Mesenchymal stem cell (in vitro differentiated cells and primary cell): ENCODE measurements around the gene DZIP1.
A peak's percentile ranks its signal among the peaks of the same experiment; 100 is the strongest.

ENCODE experiments used
- DNase-seq: peaks from one replicate; pipeline ENCODE4 v3.0.0-alpha.2; 2013
- H2AFZ ChIP-seq: one replicate; pipeline ENCODE4 v1.6.1; 2013; ENCODE audit warnings: low read depth, mild to moderate bottlenecking, control low read depth, inconsistent platforms, low read length, moderate library complexity
- H2AK5ac ChIP-seq: 2 replicates; pipeline ENCODE4 v1.6.1; 2013; ENCODE audit warnings: low read length, moderate library complexity, mild to moderate bottlenecking, inconsistent platforms; ENCODE audit not compliant: severe bottlenecking
- H2BK120ac ChIP-seq: one replicate; pipeline ENCODE4 v1.6.1; 2013; ENCODE audit warnings: low read depth, mild to moderate bottlenecking, inconsistent platforms, low read length, moderate library complexity
- H2BK12ac ChIP-seq, 2 experiments: one replicate each; pipeline ENCODE4 v1.6.1; 2013; ENCODE audit warnings: inconsistent platforms in 2 of 2, low read length in 2 of 2, mild to moderate bottlenecking in 2 of 2, moderate library complexity in 2 of 2, control low read depth in 1 of 2
- H2BK15ac ChIP-seq: one replicate; pipeline ENCODE4 v1.6.1; 2013; ENCODE audit warnings: mild to moderate bottlenecking, low read depth, inconsistent platforms; ENCODE audit not compliant: poor library complexity, severe bottlenecking
- H2BK5ac ChIP-seq: 2 replicates; pipeline ENCODE4 v1.6.1; 2013; ENCODE audit warnings: low read depth, mild to moderate bottlenecking, low read length, control low read depth, inconsistent platforms; ENCODE audit not compliant: poor library complexity, severe bottlenecking
- H3K14ac ChIP-seq, 2 experiments: one replicate each; pipeline ENCODE4 v1.6.1; 2013; ENCODE audit warnings: inconsistent platforms in 2 of 2, low read length in 2 of 2, control low read depth in 1 of 2, mild to moderate bottlenecking in 1 of 2, moderate library complexity in 1 of 2
- H3K18ac ChIP-seq, 2 experiments: one replicate each; pipeline ENCODE4 v1.6.1; 2013; ENCODE audit warnings: inconsistent platforms in 2 of 2, low read length in 2 of 2, control low read depth in 1 of 2, low read depth in 1 of 2, mild to moderate bottlenecking in 1 of 2
- H3K23ac ChIP-seq, 2 experiments: one replicate each; pipeline ENCODE4 v1.6.1; 2013; ENCODE audit warnings: inconsistent platforms in 2 of 2, low read length in 2 of 2, mild to moderate bottlenecking in 2 of 2, moderate library complexity in 2 of 2, control low read depth in 1 of 2
- H3K27ac ChIP-seq: 2 replicates; pipeline ENCODE4 v1.5.1; 2013; ENCODE audit warnings: mild to moderate bottlenecking, moderate library complexity, low read length, control low read depth, inconsistent platforms; ENCODE audit not compliant: poor library complexity, severe bottlenecking
- H3K27me3 ChIP-seq, 2 experiments: 2 replicates each; pipeline versions ENCODE4 v1.6.1 to v1.7.0; 2013; ENCODE audit warnings: low read length in 2 of 2, mild to moderate bottlenecking in 2 of 2, moderate library complexity in 2 of 2, control low read depth in 1 of 2, inconsistent platforms in 1 of 2; ENCODE audit not compliant: control insufficient read depth in 1 of 2, insufficient read depth in 1 of 2
- H3K36me3 ChIP-seq, 2 experiments: 2 replicates each; pipeline versions ENCODE4 v1.6.1 to v1.7.0; 2013; ENCODE audit warnings: low read length in 2 of 2, control low read depth in 1 of 2, inconsistent platforms in 1 of 2, low read depth in 1 of 2, mild to moderate bottlenecking in 1 of 2; ENCODE audit not compliant: insufficient read depth in 2 of 2, control insufficient read depth in 1 of 2
- H3K4ac ChIP-seq, 2 experiments: one replicate each; pipeline ENCODE4 v1.6.1; 2013; ENCODE audit warnings: inconsistent platforms in 2 of 2, low read length in 2 of 2, mild to moderate bottlenecking in 2 of 2, moderate library complexity in 2 of 2, control low read depth in 1 of 2, low read depth in 1 of 2
- H3K4me1 ChIP-seq: 2 replicates; pipeline ENCODE4 v1.6.1; 2013; ENCODE audit warnings: low read depth, low read length, control low read depth; ENCODE audit not compliant: control insufficient read depth, insufficient read depth
- H3K4me2 ChIP-seq: 2 replicates; pipeline ENCODE4 v1.6.1; 2013; ENCODE audit warnings: low read length, mild to moderate bottlenecking, inconsistent platforms; ENCODE audit not compliant: poor library complexity, severe bottlenecking
- H3K4me3 ChIP-seq, 2 experiments: 2 replicates each; pipeline versions ENCODE4 v1.5.1 to v1.7.0; 2013; ENCODE audit warnings: low read length in 2 of 2, mild to moderate bottlenecking in 2 of 2, control low read depth in 1 of 2, low read depth in 1 of 2; ENCODE audit not compliant: insufficient read depth in 1 of 2
- H3K79me1 ChIP-seq: replicated peaks from 2 replicates; pipeline ENCODE4 v1.6.1; 2013; ENCODE audit warnings: mild to moderate bottlenecking, control low read depth, low read length, inconsistent platforms; ENCODE audit not compliant: poor library complexity, severe bottlenecking
- H3K9ac ChIP-seq: 2 replicates; pipeline ENCODE4 v1.7.0; 2013; ENCODE audit warnings: mild to moderate bottlenecking, low read length, moderate library complexity
- H3K9me3 ChIP-seq: 2 replicates; pipeline ENCODE4 v1.7.0; 2013; ENCODE audit warnings: mild to moderate bottlenecking, low read length; ENCODE audit not compliant: control insufficient read depth
- H4K8ac ChIP-seq: one replicate; pipeline ENCODE4 v1.6.1; 2013; ENCODE audit warnings: inconsistent platforms, mild to moderate bottlenecking, low read length, moderate library complexity
- H4K91ac ChIP-seq: one replicate; pipeline ENCODE4 v1.6.1; 2013; ENCODE audit warnings: mild to moderate bottlenecking, low read length, inconsistent platforms
- WGBS: methylation state at CpG from one replicate; pipeline ENCODE4 v1.1.7; 2013; ENCODE audit warnings: mixed read lengths; 5-methylcytosine and 5-hydroxymethylcytosine counted together

The DZIP1 gene

GRCh38 chr13:95560387-95560786 lies 84.1 kb downstream of the DZIP1 start:
- WGBS: 89% methylated on average over 5 of the region's 6 CpGs
- Histone ChIP-seq H3K9ac (no peak overlapping the region), H3K79me1 (no peaks in the 10 kb centered on the region), H3K4ac (no peak overlapping the region), H2BK12ac (no peak overlapping the region), H4K91ac (no peak overlapping the region), H2BK120ac (no peak overlapping the region), H3K4me1 (no peaks in the 10 kb centered on the region), H3K9me3 (no peaks in the 10 kb centered on the region), H3K36me3 (no peaks in the 10 kb centered on the region), H3K4me2 (no peak overlapping the region), H2BK15ac (no peak overlapping the region), H4K8ac (no peak overlapping the region), H3K27me3 (peaks cover 0 to 42% of the 10 kb centered on the region in 2 experiments), H3K27ac (no peak overlapping the region), H2AFZ (no peak overlapping the region), H3K23ac (no peak overlapping the region), H3K18ac (no peak overlapping the region), H3K14ac (no peak overlapping the region), H2AK5ac (no peak overlapping the region), H3K4me3 (no peak overlapping the region), H2BK5ac (no peak overlapping the region)
- no peak for DNase-seq

DNA sequence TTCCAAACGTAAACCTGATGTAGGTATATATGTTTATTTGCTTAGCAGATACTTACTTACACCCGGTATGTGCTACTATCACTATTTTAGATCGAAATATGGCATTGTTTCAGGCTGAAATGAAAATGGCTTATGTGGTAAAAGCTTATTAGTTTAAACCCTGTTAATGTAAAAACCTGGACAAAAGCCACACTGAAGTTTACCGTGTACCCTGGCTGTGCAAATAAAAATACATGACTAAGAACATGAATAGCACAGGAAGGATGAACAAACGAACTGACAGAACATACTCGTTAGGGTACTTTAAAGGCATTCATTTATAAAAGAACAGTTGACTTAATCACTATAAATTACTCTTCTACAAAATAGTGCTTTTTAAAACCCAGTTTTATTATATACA lies 85.4 kb downstream of the DZIP1 start:
- no peak overlapping the region for H4K8ac ChIP-seq
- H2AK5ac ChIP-seq: no peak overlapping the region
- no peak overlapping the region for H2AFZ ChIP-seq
- H2BK120ac ChIP-seq: no peak overlapping the region
- H3K79me1 ChIP-seq: no peaks in the 10 kb centered on the region
- H3K36me3 ChIP-seq: no peaks in the 10 kb centered on the region
- WGBS: 93% methylated on average over 3 of the region's 6 CpGs
- no peak overlapping the region for H3K27ac ChIP-seq
- DNase-seq: no peak
- H3K9me3 ChIP-seq: peaks cover under 1% of the 10 kb centered on the region
- H2BK5ac ChIP-seq: no peak overlapping the region
- no peaks in the 10 kb centered on the region for H3K4me1 ChIP-seq
- H3K4me2 ChIP-seq: no peak overlapping the region
- peaks cover 0 to 52% of the 10 kb centered on the region in 2 experiments for H3K27me3 ChIP-seq
- H3K4me3 ChIP-seq: no peak overlapping the region
- H2BK15ac ChIP-seq: no peak overlapping the region
- H2BK12ac ChIP-seq: no peak overlapping the region
- H3K23ac ChIP-seq: no peak overlapping the region
- no peak overlapping the region for H4K91ac ChIP-seq
- H3K18ac ChIP-seq: no peak overlapping the region
- no peak overlapping the region for H3K4ac ChIP-seq
- H3K9ac ChIP-seq: no peak overlapping the region
- no peak overlapping the region for H3K14ac ChIP-seq

GRCh38 chr13:95557013-95557412 lies 87.5 kb downstream of the DZIP1 start:
- no peak overlapping the region for H4K8ac ChIP-seq
- no peak overlapping the region for H2BK15ac ChIP-seq
- H3K23ac ChIP-seq: no peak overlapping the region
- H2BK5ac ChIP-seq: no peak overlapping the region
- H3K9ac ChIP-seq: no peak overlapping the region
- DNase-seq: no peak
- no peaks in the 10 kb centered on the region for H3K79me1 ChIP-seq
- H3K9me3 ChIP-seq: peaks cover 3% of the 10 kb centered on the region
- no peak overlapping the region for H2AK5ac ChIP-seq
- peaks cover 9 to 70% of the 10 kb centered on the region in 2 experiments for H3K27me3 ChIP-seq
- H3K14ac ChIP-seq: no peak overlapping the region
- H4K91ac ChIP-seq: no peak overlapping the region
- H3K4ac ChIP-seq: no peak overlapping the region
- H3K27ac ChIP-seq: no peak overlapping the region
- H3K18ac ChIP-seq: no peak overlapping the region
- no peak overlapping the region for H2BK120ac ChIP-seq
- H2AFZ ChIP-seq: no peak overlapping the region
- peaks cover 14% of the 10 kb centered on the region for H3K4me1 ChIP-seq
- no peak overlapping the region for H3K4me2 ChIP-seq
- no peak overlapping the region for H3K4me3 ChIP-seq
- no peaks in the 10 kb centered on the region for H3K36me3 ChIP-seq
- no peak overlapping the region for H2BK12ac ChIP-seq

DNA sequence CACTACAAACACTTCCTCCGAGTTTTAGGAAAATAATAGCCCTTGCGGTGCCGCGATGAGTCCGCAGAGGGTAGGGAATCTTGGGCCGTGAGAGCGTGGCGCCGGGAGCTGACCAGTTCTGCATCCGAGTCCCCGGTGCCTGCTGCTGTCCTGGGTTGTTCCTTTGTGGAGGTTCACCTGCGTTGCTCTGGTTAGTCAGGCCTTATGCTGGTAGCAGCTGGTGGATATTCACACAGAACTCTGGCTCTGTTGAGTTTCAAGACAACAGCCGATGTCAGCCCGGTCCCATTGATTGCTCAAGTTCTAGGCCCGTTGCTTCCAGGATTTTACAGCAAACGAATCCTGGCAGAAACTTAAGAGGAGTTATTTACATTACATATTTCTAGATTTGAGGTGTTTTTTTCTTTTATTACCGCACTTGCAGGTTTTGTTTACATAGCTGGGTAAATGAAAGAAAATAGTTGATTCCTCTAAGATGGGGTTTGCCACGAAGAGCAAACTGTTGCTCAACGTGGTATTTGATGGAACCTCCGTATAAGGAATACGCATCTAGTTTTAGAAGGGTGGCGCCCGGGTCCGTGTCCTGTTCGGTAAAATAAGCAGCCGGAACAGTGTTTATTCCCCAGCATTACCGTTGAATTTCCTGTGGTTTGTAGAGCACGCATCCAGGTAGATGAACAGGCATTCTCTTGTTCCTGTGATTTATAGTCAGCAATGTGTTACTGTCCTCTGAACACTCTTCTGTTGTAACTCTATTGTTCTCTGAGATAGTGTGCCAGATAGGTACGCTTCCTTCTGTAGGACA lies 90.7 kb downstream of the DZIP1 start:
- WGBS: 47% methylated on average over 29 of the region's 29 CpGs
- Histone ChIP-seq H2BK120ac (no peak overlapping the region), H3K14ac (no peak overlapping the region), H2AFZ (no peak overlapping the region), H3K4me3 (no peak overlapping the region), H2BK5ac (no peak overlapping the region), H3K4ac (no peak overlapping the region), H2BK15ac (no peak overlapping the region), H3K9ac (no peak overlapping the region), H4K91ac (no peak overlapping the region), H3K27me3 (peaks cover 12 to 83% of the 10 kb centered on the region in 2 experiments), H3K23ac (no peak overlapping the region), H3K79me1 (no peaks in the 10 kb centered on the region), H3K18ac (no peak overlapping the region), H4K8ac (no peak overlapping the region), H2BK12ac (no peak overlapping the region), H3K4me2 (peak overlapping the region; percentile 76), H3K9me3 (peaks cover 3% of the 10 kb centered on the region), H3K4me1 (peaks cover 16% of the 10 kb centered on the region), H3K36me3 (no peaks in the 10 kb centered on the region), H3K27ac (no peak overlapping the region), H2AK5ac (no peak overlapping the region)
- DNase-seq: peak; percentile 20
